HG03103 (cell line): Measurements from ENCODE around the gene PRRC2B.
"Not testable (repeated sequence)": the region's sequence is repeated elsewhere in the genome, so short reads cannot be mapped to it uniquely, and the experiment has no call there.

Source experiments
- ATAC-seq: cut with Tn5 transposase; IDR thresholded peaks from one replicate; pipeline ENCODE4 v1.9.1; 2021; ENCODE audit warnings: low read depth; ENCODE audit not compliant: unreplicated experiment

PRRC2B gene

DNA sequence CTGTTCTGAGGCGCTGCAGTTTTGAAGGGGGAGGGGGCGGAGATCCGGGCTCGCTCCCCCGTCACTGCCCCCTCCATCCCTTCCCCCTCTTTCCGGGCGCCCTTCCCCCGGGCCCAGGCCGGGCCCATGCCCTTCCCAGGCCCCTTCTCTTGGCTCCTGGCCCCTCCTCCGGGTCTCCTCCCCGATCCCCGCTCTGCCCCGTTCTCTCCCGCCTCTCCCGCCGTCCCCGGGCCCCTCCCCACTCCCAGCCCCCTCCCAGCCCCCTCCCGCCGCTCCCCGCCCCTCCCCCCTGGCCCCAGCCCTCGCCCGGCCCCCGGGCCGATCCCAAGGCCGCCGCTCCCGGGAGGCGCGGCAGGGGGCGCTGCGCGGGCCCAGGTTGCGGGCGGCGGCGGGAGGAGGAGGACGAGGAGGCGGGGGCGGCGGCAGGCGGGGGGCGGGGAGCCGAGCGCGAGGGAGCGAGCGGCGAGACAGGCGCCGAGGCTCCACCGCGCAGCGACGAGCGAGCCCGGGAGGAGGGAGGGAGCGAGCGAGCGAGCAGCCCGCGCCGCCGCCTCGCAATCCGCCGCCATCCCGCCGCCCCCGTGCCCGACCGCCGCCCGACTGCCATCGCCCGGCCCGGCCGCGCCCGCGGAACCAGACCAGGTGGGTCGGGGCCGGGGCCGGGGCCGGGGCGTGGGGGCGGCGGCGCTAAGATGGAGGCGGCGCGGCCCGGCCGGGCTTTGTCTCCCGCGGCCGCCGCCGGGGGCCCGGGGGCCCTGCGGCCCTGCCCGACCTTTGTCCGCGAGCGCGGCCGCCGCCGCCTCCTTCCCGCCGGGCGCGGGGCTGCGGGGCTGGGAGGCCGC is at the start of gene PRRC2B:
TSS of gene PRRC2B (plus strand) at position 465 of the 842 bp plus-strand sequence. CDS start 36,059 bp downstream, outside the sequence.
- peak; percentile 41 for ATAC-seq

DNA sequence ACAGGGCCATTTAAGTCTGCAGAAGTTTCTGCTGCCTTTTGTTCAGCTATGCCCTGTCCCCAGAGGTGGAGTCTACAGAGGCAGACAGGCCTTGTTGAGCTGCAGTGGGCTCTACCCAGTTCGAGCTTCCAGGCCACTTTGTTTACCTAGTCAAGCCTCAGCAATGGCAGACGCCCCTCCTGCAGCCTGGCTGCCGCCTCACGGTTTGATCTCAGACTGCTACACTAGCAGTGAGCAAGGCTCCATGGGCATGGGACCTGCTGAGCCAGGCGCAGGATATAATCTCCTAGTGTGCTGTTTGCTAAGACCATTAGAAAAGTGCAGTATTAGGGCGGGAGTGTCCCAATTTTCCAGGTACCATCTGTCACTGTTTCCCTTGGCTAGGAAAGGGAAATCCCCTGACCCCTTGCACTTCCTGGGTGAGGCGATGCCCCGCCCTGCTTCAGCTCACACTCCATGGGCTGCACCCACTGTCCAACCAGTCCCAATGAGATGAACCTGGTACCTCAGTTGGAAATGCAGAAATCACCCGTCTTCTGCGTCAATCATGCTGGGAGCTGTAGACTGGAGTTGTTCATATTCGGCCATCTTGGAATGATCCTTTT is 48.9 kb upstream of the PRRC2B start:
- ATAC-seq = not testable (repeated sequence)

DNA sequence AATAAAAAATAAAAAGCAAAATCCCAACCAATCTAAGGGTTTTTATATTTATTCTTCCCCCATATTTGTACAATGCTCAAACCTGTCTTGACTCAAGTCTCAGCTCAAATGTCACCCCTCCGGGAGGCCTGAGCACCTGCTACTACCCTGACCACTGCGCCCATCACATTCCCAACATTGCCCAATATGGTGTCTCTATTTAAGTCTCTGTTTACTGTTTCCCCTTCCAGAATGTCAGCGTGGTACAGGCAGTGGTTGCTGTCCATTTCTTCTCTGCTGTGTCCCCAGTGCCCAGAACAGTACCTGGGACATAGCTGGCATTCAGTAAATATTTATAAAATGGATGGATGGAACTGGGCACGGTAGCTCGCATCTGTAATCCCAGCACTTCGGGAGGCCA is 47.3 kb upstream of the PRRC2B start:
- ATAC-seq = no peak

DNA sequence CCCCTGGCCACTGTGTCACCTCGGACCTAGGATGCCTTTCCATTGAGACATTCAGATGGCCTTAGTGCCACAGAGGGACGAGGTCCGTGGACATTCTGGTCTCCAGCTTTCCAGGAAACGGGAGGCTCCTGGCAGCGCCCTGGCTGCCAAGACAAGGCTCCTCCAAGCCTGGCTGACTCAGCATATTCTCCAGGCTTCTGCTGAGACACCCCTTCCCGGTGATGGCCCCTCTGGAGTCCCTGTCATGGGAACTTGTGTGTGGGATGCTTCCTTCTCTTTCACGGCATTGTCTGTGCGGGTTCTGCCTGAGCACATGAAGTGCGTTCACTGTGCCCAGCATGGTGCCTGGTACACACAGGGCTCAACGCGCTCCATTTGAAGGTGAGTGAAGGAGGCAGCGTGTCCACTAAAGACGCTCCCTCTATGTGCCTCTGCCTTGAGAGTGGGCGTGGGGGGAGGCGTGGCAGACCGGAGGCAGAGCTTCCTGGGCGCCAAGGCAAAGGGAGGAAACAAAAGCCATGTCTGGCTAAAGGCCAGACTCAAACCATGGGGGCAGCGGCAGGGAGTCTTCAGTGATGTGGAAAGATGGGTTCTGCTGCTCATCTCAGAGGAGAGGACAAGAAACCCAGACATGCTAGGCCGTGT is 46.4 kb upstream of the PRRC2B start:
- ATAC-seq = no peak

DNA sequence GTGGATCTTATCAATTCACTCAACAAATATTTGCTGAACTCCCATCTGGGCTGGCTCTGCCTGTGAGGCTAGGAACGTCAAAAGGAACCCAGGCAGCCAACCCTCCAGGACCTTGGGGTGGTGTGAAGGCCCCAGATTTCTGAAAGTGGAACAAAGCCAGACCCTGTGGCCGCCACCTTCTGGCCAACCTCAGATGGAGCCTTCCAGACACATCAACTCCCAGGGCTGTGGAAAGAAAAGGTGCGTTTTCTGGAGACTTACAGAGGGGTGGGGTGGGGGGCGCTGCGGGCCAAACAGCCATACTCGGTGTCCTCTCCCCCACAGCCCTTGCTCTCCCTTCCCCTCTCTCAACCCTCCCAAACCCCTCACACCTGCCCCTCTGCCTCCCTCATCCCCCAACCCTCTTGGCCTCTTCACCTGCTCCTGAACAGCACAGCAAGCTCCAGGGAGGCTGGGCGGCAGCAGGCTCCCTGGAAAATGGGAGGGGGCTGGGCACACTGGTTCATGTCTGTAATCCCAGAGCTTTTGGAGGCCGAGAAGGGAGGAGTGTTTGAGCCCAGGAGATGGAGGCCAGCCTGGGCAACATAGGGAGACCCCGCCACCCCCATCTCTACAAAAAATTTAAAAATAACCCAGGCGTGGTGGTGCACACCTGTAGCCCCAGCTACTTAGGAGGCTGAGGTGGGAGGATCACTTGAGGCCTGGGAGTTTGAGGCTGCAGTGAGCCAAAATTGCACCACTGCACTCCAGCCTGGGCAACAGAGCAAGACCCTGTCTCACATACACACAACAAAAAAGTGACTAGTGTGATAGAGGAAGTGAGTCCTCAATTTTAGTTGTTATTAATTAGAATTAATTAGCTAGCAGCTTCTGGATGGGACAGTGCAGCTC is 45.0 kb upstream of the PRRC2B start:
- ATAC-seq = no peak

DNA sequence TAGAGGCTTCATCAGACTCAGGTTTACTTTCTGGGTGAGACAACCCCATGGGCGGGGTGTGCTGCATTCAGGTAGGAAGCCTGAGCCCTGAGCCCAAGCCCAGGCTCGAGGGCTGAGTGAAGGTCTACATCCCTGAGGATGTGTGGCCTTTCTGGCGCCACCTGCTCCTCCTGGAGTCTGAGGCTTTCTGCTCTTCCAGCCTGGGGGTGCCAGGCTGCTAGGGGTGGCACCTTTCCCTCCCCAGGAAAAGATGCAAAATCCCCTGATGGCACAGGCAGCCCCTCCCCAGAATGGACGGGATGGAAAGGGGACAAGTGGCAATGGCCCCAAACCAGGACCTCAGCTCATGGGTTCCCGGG is 44.4 kb upstream of the PRRC2B start:
- ATAC-seq = no peak

DNA sequence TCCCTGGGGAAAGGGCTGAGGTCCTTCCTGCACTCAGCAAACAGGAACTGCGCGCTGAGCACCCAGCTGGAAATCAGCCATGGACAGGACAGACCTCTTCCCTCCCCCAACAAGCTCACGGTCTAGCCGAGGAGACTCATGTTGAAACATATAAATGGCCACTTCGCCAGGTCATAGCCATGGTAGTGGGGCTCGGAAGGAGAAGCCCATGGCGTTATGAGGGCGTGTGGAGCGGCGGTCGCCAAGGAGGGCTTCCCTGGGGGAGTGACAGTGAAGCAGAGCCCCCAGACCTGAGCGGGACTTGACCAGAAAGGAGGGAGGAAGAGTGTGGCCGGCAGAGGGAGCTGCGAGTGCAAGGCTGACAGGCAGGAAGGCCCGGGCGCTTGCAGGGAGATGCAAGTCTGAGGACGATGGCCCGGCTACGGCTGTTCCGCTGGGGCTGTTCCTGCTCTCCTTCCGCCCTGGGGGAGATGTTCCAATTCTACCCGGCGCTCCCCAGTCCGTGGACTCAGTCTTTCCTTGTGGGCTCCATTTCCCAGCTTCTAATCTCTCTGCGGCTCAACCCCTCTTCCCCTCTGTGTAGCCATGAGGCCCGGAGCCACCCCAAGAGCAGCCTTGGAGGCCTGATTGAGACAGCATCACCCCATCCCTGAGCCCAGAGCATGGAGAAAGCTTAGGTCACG is 43.9 kb upstream of the PRRC2B start:
- no peak for ATAC-seq

DNA sequence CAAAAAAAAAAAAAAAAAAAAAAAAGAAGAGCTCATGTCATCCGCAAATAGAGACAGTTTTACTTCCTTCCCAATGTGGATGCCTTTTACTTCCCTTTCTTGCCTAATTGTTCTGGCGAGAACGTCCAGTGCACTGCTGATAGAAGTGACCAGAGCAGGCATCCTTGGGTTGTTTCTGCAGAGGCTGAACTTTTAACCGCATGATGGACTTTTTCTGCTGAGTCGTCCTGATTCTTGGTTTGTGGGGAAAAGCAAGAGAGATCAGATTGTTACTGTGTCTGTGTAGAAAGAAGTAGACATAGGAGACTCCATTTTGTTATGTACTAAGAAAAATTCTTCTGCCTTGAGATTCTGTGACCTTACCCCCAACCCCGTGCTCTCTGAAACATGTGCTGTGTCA is 37.4 kb upstream of the PRRC2B start:
- ATAC-seq = not testable (repeated sequence)

DNA sequence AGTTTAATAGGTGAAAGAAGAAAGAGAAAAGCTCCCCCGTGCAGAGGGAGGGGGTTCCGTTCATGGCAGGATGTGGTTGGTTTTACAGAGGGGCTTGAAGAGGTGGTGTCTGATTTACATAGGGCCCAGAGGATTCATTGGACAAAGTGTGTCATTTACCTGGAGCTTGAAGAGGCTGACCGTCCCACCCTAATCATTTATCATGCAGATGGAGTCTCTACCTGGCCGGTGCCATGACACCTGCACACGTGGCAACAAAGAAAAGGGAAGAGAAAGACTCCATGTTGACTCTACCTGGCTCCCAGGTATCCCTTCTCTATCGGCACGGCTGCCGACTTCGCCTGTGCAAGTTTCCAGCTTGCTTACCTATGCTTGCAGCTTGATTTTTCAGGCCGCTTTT is 35.3 kb upstream of the PRRC2B start:
- ATAC-seq = no peak

DNA sequence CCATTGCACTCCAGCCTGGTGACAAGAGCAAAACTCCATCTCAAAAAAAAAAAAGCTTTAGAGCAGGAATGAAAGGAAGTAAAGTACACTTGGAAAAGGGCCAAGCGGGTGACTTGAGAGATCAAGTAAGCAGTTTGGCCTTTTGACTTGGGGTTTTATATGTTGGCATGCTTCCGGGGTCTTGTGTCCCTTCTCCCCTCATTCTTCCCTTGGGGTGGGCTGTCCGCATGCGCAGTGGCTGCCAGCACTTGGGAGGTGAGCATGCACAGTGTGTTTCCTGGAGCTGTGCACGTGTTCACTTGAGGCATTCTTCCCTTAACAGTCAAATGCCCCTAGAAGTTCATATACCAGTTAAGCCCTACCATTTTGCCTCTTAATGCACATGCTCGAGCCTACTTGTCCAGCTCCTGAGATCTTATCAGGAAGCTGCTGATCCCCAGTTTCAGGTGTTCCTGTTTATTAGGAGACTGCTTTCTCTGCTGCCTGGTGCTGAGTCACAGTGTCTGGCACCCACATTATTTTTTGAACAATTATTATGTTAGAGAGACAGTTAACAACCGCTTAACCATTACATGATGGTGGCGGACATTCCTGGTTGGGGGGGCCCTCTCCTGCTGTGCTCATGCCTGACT is 32.6 kb upstream of the PRRC2B start:
- ATAC-seq = no peak

DNA sequence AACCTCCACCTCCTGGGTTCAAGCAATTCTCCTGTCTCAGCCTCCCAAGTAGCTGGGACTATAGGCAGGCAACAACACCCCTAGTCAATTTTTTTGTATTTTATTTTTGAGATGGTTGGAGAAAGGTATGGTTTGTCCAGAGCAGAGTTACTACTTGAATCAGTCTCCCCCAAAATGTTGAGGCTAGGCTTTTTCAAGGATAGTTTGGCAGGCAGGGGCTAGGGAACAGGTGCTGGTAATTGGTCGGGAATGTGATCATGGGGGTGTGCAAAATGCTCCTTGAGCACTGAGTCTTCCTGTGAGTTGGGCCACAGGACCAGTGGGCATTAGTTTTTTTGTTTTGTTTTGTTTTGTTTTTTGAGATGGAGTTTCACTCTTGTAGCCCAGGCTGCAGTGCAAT is 28.3 kb upstream of the PRRC2B start:
- no peak for ATAC-seq

DNA sequence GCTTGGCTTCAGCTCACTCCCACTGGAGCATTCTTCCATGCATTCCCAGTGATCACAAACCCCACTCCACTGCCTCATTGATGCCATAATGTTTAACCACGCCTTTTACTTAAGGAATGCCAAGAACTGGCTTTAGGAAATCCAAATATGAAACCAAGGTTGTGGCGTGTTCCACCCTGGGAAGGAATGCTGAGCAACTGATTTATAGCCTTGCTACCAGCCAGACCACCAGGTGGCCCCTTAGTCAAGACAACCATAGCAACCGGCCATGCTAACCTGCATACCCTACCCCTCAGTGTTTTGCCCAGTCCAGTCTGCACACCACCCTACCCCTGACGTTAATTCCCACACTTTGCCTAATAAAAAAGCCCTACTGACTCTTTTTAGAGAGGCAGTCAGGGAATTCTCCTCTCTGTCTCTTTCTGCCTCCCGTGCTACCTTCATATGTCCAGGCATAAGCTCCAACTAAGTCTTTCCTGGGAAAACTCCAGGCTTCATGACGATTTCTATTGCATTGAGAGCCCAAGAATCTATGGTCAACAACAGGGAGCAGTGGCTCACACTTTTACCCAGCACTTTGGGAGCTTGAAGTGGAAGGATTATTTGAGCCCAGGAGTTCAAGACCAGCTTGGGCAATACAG is 27.0 kb upstream of the PRRC2B start:
- no peak for ATAC-seq

DNA sequence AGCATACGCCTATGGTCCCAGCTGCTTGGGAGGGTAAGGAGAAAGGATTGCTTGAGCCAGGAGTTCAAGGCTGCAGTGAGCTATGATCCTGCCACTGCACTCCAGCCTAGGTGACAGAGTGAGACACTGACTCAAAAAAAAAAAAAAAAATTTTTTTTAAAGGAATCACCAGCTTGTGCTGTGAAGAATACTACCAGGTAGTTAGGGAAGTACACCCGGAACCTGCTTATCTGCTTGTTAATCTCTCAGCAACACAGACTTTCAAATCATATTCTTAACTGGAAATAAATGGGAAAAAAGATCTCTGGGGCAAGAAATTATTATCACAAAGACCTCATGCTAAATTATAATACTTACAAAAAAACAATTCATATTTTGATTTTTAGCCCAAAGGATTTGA is 26.4 kb upstream of the PRRC2B start:
- ATAC-seq = no peak

DNA sequence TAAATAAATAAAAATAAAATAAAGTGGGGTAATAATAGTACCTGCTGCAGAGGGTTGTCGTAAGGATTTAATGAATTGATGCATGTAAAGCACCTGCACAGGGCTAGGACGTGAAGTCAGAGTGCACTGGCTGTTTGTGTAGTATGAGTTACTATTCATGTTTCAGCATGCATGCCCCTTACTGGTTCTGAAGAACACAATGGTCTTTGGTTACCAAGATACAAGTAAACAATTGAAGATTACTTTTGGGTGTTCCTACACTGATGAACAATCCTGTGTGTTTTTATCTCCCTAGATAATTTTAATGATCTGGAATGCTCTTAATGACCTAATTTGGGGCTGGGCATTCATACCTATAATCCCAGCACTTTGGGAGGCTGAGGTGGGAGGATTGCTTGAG is 23.2 kb upstream of the PRRC2B start:
- ATAC-seq = no peak

DNA sequence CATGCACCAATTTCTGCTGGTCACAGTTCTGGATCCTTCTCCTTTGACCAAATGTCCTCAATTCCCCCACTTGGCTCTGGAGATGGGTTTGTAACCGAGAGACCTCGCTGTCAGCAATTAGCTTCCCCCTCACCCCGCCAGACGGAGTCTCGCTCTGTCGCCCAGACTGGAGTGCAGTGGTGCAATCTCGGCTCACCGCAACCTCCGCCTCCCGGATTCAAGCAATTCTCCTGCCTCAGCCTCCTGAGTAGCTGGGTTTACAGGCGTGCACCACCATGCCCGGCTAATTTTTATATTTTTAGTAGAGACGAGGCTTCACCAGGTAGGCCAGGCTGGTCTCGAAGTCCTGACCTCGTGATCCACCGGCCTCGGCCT is 21.3 kb upstream of the PRRC2B start:
- ATAC-seq = not testable (repeated sequence)

DNA sequence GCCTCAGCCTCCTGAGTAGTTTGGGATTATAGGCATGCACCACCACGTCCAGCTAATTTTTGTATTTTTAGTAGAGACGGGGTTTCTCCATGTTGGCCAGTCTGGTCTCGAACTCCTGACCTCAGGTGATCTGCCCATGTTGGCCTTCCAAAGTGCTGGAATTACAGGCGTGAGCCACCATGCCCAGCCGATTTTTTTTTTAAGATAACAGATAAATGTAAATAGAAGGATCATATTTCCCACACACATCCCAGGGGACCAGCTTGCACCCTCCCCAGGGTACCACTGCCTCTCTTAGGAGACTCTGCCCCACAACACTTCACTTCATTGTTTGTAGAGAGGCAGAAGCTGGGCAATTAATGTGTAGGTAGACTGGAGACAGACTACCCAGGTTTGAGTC is 19.2 kb upstream of the PRRC2B start:
- not testable (repeated sequence) for ATAC-seq

DNA sequence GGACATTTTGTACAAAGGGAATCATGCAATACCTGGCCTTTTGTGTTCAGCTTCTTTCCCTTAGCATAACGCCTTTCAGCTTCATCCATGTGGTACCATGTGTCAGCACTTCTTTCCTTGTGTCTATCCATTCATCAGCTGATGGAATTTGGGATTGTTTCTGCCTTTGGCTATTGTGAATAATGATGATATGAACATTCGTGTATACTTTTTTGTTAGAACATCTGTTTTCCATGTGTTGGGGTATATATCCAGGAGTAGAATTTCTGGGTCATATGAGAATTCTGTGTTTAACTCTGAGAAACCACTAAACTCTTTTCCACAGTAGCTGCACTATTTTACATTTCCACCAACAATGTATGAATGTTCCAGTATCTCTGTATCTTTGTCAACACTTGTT is 14.8 kb upstream of the PRRC2B start:
- ATAC-seq = no peak

DNA sequence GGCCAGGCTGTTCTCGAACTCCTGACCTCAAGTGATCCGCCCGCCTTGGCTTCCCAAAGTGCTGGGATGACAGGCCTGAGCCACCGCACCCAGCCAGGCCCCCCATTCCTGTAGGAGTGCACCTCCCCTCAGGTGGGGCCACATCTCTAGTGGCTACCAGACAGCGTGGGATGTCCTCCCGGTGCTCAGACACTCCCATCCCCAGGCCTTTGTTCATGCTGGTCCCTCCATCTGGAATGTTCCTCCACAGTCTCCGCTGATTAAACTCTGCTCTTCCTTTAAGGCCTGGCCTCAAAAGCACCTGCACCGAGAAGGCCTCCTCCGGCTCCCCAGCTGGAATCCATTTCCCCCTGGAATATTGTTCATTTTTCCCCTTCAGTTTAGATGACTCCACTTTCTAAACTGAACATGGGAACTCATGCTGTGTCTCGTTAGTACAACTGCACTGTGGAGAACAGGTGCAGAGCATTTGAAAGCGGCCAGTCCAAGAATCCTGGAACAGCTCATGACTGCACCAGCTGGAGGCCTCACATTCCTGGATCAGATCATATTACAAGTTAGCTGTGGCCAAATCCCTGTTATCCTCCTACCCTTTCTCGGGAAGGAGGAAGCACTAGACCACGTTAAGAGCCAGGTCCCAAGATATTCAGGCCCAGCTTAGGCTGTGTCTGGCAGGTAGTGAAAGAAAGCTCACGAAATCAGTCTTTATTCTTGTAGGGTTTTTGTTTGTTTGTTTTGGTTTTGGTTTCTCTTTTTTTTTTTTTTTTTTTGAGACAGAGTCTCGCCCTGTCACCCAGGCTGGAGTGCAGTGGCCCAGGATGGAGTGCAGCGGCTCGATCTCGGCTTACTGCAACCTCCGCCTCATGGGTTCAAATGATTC is 10.8 kb upstream of the PRRC2B start:
- no peak for ATAC-seq
